Activated T-cell treated with anti-CD3 and anti-CD28 coated beads for 1 hour (primary cell): ENCODE measurements around the gene SPG11.
"Not testable (repeated sequence)": the region's sequence is repeated elsewhere in the genome, so short reads cannot be mapped to it uniquely, and the experiment has no call there.

Experiments used
- DNase-seq: peaks from one replicate; pipeline ENCODE4 v3.0.0-alpha.2; 2020; ENCODE audit warnings: low read depth

SPG11 gene

GRCh38 chr15:44565387-44566154 is 97.9 kb downstream of the SPG11 start:
- DNase-seq: no peak

DNA sequence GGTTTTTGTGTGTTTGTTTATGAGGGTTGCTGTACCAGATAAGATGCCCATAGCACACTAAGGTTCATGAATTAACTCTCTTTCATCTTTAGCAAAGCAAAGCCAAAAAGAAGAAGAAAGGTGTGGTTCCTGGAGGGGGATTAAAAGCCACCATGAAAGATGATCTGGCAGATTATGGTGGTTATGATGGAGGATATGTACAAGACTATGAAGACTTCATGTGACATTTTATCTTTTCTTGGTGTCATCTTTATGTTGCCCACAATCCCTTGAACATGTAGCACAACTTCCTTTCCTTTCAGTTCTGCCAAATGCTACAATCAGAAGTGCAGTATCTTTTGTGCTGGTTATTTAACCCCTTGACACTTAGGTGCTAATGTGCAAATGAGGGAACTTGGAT is 102.5 kb downstream of the SPG11 start:
- not testable (repeated sequence) for DNase-seq

GRCh38 chr15:44554934-44555723 is 108.3 kb downstream of the SPG11 start:
- no peak for DNase-seq

DNA sequence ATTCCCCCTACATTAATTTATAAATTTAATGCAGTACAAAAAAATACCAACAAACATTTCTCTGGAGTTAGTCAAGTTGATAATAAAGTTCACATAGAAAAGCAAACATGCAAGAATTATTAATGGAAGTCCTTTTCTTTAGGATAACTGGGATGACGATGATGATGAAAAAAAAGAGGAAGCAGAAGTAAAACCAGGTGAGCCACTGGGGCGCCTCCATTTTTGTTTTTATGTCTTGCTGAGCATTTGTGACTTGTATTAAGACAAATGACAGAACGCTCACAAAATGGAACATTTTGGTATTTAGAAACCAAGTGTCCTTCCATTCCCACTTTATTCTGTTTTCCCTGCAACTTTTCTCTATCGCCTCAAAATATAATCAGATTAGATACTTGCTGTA is 112.7 kb downstream of the SPG11 start:
- DNase-seq: no peak

GRCh38 chr15:44550256-44550655 is 113.2 kb downstream of the SPG11 start:
- DNase-seq: no peak

GRCh38 chr15:44549152-44549551 is 114.3 kb downstream of the SPG11 start:
- DNase-seq: not testable (repeated sequence)

GRCh38 chr15:44545913-44546802 is 117.3 kb downstream of the SPG11 start:
- DNase-seq: no peak

DNA sequence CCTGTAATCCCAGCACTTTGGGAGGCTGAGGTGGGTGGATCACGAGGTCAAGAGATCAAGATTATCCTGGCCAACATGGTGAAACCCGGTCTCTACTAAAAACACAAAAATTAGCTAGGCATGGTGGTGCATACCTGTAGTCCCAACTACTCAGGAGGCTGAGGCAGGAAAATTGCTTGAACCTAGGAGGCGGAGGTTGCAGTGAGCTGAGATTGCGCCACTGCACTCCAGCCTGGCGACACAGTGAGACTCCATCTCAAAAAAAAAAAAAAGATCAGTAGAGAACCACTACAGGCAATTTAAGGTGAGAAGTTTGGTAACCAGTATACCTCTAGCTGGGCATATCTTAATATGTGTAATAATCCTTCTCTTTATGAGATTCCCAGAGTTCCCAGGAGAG is 118.7 kb downstream of the SPG11 start:
- DNase-seq: not testable (repeated sequence)

GRCh38 chr15:44542596-44542995 is 120.9 kb downstream of the SPG11 start:
- DNase-seq: no peak

DNA sequence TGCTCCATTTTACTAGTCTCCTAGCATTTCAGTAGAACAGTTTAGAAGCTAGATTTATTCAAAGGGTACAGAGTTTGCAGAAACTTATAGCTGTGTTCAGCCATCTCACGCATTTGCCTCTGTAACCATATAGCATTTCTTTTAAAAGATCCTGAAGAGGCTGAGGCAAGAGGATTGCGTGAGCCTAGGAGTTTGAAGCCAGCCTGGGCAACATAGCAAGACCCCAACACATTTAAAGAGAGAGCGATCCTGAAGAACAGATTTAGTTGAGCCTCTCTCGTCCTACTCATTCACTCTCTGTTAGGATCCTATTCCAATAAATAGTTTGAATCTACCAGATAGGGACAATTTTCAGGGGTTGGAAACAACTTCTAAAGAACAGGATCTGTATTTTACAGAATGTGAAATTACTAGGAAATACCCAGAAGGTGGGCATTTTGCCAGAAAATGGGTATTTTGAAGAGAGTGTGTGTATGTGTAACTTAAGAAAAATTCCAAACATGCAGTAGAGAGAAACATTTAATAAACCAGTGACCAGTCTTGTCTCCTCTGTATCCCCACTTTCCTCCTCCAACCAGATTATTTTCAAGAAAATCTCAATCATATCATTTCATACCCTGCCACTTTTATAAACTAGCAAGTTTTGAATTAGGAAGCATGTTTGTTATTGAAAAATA is 122.0 kb downstream of the SPG11 start:
- no peak for DNase-seq

- no peak for DNase-seq
These were observed 125.7 kb downstream of the SPG11 start for GRCh38 chr15:44537735-44538240.

DNA sequence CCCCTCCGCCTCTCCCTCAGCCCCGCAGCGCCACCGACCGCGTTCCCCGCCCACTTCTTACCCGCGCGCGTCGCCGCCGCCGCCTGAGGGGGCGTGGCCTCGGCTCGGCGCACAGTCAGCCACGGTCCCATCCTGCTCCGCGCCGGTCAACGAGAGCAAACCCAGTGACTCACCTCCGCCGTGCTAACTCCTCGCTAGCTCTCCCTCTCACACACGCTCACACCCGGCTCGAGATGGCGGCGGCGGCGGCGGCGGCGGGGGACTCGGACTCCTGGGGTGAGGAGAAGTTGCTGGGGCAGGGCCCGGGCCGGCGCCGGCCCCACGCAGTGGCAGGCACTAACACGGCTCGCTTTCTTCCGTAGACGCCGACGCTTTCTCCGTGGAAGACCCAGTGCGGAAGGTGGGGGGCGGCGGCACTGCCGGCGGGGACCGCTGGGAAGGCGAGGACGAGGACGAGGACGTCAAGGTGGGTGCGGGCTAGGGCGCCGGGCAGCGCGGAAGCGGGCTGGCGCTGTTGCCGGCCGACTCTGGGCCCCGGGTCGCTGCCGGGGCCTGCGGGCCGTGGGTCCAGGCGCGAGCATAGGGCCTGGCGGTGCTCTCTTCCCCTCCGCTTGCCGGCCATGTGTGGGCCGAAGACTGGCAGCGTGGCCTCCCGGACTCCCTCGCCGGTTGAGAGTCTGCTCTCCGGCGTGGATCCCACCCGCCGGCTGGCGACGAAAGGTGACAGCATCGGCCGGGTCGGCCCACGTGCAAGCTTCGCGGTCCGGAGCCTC is 126.3 kb downstream of the SPG11 start, which contains the start of gene EIF3J:
Gene EIF3J, plus strand, starts transcription at position 186 of the 773 bp plus-strand sequence. Its CDS starts 48 bp downstream, at position 234.
- DNase-seq: peak; percentile 91

- no peak for DNase-seq
These were observed 127.0 kb downstream of the SPG11 start for GRCh38 chr15:44536302-44536961.

DNA sequence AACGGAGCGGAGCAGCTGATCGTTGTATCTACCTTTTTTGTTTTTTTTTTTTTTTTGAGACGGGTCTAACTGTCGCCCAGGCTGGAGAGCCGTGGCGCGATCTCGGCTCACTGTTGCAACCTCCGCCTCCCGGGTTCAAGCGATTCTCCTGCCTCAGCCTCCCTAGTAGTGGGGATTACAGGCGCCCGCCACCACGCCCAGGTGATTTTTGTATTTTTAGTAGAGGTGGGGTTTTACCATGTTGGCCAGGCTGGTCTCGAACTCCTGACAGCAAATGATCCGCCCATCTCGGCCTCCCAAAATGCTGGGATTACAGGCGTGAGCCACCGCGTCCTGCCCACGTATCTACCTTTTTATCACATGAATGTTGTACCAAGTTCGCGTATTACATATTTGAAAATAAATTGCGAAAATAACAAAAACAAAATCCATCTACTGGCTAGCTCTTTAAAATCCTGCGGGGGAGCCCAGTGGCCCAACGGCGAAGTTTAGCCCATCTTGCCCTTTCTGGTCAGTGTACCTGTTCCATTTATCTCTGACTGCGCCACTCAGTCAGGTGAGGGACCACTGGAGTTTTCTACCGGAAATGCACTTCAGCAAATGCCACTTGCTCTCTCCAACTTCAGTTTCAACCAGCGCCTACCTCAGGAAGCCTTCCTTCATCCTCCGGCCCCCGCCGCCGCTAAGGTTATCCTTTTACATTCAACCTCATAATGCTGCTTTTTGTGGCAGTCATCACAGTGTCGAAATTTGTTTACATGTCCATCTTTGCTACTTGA is 127.8 kb downstream of the SPG11 start:
- peak; percentile 11 for DNase-seq

DNA sequence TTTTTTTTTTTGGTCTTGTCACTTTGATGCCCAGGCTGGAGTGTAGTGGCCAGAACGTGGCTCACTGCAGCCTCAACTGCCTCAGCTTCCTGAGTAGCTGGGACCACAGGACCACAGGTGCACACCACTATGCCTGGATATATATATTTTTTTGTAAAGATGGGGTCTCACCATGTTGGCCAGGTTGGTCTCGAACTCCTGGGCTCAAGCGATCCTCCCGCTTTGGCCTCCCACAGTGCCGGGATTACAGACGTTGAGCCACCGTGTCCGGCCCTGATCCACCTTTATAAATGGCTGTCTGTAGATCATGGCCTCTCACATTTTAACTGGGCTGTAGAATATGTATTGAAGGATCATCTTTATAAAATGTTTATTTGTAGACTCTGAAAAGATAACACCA is 128.4 kb downstream of the SPG11 start:
- DNase-seq: no peak

DNA sequence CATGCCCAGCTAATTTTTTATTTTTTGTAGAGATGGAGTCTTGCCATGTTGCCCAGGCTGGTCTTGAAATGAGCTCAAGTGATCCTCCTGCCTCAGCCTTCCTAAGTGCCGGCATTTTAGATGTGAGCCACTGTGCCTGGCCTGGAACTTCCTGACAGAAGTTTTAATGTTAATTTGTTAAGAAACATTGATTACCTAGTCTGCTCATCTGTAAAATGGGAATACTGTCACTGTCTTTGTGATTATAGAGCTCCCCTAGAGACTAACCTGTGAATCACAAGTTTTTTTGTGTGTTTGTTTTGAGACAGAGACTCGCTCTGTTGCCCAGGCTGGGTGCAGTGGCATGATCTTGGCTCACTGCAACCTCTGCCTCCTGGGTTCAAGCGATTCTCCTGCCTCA is 130.8 kb downstream of the SPG11 start:
- no peak for DNase-seq

- DNase-seq: not testable (repeated sequence)
These were observed 131.2 kb downstream of the SPG11 start for GRCh38 chr15:44532275-44532674.

DNA sequence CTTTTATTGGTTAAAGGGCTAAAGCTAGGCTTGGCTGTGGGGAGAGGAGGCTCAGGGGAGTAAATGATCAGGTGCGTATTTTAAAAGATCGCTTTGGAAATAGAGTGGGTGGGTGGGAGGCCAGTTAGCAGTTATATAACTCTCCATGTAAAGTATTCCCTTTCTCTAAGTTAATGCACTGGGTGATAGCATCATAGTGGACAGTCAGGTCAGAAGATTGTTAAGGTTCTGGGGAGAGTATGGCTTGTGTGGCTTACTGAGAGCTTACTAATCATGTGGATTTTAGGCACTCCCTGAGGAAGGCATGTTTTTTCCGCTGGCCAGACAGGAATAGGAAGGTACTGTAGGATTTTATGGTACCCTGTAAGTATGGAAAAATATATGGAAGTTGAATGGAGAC is 132.8 kb downstream of the SPG11 start:
- DNase-seq: no peak
